ENCODE data around the gene MYLK. TPM values are rescaled to one million over a fixed set of nuclear protein-coding genes. Genes with fewer than 3 reads are reported as not detected.

Gene MYLK
- total RNA-seq, 1 donor from 2014 or later = 50.5 TPM

DNA sequence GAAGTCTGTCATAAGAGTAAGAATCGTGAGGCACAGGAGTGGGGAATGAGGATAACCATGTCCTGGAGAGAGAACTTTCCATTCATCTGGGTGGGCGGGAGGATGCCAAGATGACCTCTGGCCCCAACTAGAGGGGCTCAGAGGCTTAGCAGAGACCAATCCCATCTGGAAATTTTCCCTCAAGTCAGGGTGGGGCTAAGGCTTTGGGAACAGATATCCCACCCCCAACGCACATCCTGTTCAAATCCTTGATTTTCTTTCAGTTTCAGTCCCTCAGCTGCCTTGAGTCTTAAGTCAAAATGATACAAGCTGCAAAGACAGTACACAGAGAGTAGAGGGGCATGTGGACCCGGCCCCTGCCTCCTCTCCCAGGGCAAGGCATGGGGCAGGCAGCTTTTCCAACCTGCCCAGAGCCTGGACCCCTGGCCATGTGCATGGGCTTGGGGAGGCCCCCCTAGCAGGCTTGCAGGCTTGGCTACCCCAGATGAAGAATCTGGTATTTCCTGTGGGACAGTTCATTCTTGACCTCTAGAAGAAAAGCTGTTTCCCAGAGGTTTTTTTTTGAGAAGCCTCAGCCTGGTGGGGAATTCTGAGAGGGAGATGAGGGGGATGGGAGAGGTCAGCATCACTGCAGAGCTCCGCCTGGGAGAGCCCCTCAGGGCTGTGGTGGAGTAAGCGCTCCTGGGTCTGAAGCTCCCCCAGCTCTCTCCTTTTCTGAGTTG lies 189.6 kb downstream of the MYLK start:
- DNase-seq (ENCODE audit: low read depth) (peak; percentile 36), FAIRE-seq (no peak)
- TF ChIP-seq EZH2 (IDR thresholded peaks at IDR 0.05; ENCODE audit: insufficient read depth, low read length) = no peak
- TF ChIP-seq, protein P1, sequence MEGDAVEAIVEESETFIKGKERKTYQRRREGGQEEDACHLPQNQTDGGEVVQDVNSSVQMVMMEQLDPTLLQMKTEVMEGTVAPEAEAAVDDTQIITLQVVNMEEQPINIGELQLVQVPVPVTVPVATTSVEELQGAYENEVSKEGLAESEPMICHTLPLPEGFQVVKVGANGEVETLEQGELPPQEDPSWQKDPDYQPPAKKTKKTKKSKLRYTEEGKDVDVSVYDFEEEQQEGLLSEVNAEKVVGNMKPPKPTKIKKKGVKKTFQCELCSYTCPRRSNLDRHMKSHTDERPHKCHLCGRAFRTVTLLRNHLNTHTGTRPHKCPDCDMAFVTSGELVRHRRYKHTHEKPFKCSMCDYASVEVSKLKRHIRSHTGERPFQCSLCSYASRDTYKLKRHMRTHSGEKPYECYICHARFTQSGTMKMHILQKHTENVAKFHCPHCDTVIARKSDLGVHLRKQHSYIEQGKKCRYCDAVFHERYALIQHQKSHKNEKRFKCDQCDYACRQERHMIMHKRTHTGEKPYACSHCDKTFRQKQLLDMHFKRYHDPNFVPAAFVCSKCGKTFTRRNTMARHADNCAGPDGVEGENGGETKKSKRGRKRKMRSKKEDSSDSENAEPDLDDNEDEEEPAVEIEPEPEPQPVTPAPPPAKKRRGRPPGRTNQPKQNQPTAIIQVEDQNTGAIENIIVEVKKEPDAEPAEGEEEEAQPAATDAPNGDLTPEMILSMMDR (IDR thresholded peaks at IDR 0.05; ENCODE audit: insufficient read depth, low read depth, low read length) = no peak
- no peaks in the 10 kb centered on the region for H3K27me3 ChIP-seq (ENCODE audit: insufficient read depth, low read length)
- Mint-ChIP-seq H3K36me3 (ENCODE audit: low read depth, unreplicated experiment) (peaks cover 19% of the 10 kb centered on the region), H3K4me3 (ENCODE audit: unreplicated experiment) (peak overlapping the region; percentile 40), H3K27me3 (ENCODE audit: low read depth, unreplicated experiment) (no peaks in the 10 kb centered on the region), H3K4me1 (ENCODE audit: low read depth, unreplicated experiment) (peaks cover 81% of the 10 kb centered on the region), H3K27ac (ENCODE audit: unreplicated experiment) (peak overlapping the region; percentile 87), H3K9me3 (ENCODE audit: unreplicated experiment) (no peaks in the 10 kb centered on the region)
- H3K4me2 ChIP-seq (ENCODE audit: low read length) = peak overlapping the region; percentile 65
- H3K79me2 ChIP-seq (ENCODE audit: insufficient read depth, low read length) = no peaks in the 10 kb centered on the region
- H2AFZ ChIP-seq (ENCODE audit: low read depth, low read length) = no peak overlapping the region
- H3K4me3 ChIP-seq (ENCODE audit: insufficient read depth, low read depth, low read length) = no peak overlapping the region
- peak overlapping the region; percentile 31 for H3K9ac ChIP-seq (ENCODE audit: low read length)
- peaks cover 19% of the 10 kb centered on the region for H3K36me3 ChIP-seq (ENCODE audit: insufficient read depth, low read length)
- peak overlapping the region; percentile 52 for H3K27ac ChIP-seq (ENCODE audit: low read depth, low read length)
- no peaks in the 10 kb centered on the region for H4K20me1 ChIP-seq (ENCODE audit: insufficient read depth, low read length)
- peaks cover 46% of the 10 kb centered on the region for H3K4me1 ChIP-seq (ENCODE audit: insufficient read depth, low read length)
- H3K9me3 ChIP-seq (ENCODE audit: insufficient read depth, low read depth, low read length) = no peaks in the 10 kb centered on the region

DNA sequence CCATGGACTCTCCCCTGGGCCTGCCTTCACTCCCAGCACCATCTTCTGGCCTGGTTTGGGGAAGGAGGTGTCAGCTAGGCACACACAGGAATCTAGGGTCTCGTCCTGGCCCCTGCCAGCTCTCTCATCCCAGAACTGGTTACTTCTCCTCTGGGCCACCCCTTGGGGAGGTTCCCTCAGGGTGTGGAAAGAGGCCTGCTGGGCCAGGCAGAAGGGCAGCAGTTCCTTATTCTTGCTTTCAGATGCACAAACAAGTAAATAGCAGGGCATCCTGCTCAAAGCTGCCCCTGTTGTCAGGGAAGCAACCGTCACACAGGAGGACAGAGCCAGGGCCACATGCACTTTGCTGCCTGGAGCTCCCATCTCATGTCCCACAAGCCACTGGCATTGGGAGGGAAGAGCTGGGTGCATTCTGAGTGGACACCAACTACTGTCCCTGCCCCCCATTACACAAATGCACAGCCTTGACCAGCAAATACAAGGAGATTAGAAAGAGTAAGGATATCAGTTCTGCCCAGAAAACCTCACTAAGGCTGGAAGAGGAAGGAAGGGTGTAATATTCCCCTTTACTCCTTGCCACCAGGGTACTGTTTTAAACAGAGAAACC lies 190.4 kb downstream of the MYLK start:
- no peaks in the 10 kb centered on the region for H3K27me3 ChIP-seq (ENCODE audit: insufficient read depth, low read length)
- TF ChIP-seq EZH2 (IDR thresholded peaks at IDR 0.05; ENCODE audit: insufficient read depth, low read length) = no peak
- TF ChIP-seq, protein P1 (IDR thresholded peaks at IDR 0.05; ENCODE audit: insufficient read depth, low read depth, low read length) = no peak
- H3K36me3 Mint-ChIP-seq (ENCODE audit: low read depth, unreplicated experiment) = peaks cover 23% of the 10 kb centered on the region
- H2AFZ ChIP-seq (ENCODE audit: low read depth, low read length) = no peak overlapping the region
- H3K4me1 Mint-ChIP-seq (ENCODE audit: low read depth, unreplicated experiment) = peaks cover 77% of the 10 kb centered on the region
- H3K4me3 Mint-ChIP-seq (ENCODE audit: unreplicated experiment) = peak overlapping the region; percentile 45
- DNase-seq (ENCODE audit: low read depth) (no peak), FAIRE-seq (no peak)
- H3K27me3 Mint-ChIP-seq (ENCODE audit: low read depth, unreplicated experiment) = no peaks in the 10 kb centered on the region
- peaks cover 46% of the 10 kb centered on the region for H3K4me1 ChIP-seq (ENCODE audit: insufficient read depth, low read length)
- H3K79me2 ChIP-seq (ENCODE audit: insufficient read depth, low read length) = no peaks in the 10 kb centered on the region
- peaks cover 19% of the 10 kb centered on the region for H3K36me3 ChIP-seq (ENCODE audit: insufficient read depth, low read length)
- H3K27ac ChIP-seq (ENCODE audit: low read depth, low read length) = peak overlapping the region; percentile 52
- peak overlapping the region; percentile 31 for H3K9ac ChIP-seq (ENCODE audit: low read length)
- no peak overlapping the region for H3K4me3 ChIP-seq (ENCODE audit: insufficient read depth, low read depth, low read length)
- no peak overlapping the region for H3K4me2 ChIP-seq (ENCODE audit: low read length)
- no peaks in the 10 kb centered on the region for H3K9me3 ChIP-seq (ENCODE audit: insufficient read depth, low read depth, low read length)
- H3K9me3 Mint-ChIP-seq (ENCODE audit: unreplicated experiment) = no peaks in the 10 kb centered on the region
- no peaks in the 10 kb centered on the region for H4K20me1 ChIP-seq (ENCODE audit: insufficient read depth, low read length)
- peak overlapping the region; percentile 87 for H3K27ac Mint-ChIP-seq (ENCODE audit: unreplicated experiment)

DNA sequence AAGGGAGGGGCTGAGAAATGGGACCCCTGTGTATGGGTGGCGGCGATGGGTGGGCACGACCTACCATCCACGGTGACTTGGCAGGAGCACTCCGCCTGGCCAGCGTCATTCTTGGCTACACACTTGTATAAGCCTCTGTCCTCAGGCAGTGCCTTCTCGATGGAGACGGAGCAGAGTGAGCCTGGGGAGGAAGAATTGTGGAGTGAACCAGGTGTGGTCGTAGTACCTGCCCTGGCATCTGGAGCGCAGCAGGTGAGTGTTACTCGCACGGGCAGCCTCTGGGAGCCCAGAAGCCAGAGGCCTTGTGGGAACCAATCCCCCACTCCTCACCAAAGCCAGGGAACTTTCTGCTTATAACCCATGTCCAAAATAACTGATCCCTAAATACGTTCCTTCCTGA lies 191.5 kb downstream of the MYLK start:
- Histone ChIP-seq H3K9me3 (ENCODE audit: insufficient read depth, low read depth, low read length) (no peaks in the 10 kb centered on the region), H3K9ac (ENCODE audit: low read length) (no peak overlapping the region), H3K27ac (ENCODE audit: low read depth, low read length) (no peak overlapping the region), H3K4me2 (ENCODE audit: low read length) (no peak overlapping the region), H3K4me3 (ENCODE audit: insufficient read depth, low read depth, low read length) (no peak overlapping the region), H3K27me3 (ENCODE audit: insufficient read depth, low read length) (no peaks in the 10 kb centered on the region), H2AFZ (ENCODE audit: low read depth, low read length) (no peak overlapping the region), H4K20me1 (ENCODE audit: insufficient read depth, low read length) (no peaks in the 10 kb centered on the region), H3K79me2 (ENCODE audit: insufficient read depth, low read length) (no peaks in the 10 kb centered on the region), H3K36me3 (ENCODE audit: insufficient read depth, low read length) (peaks cover 17% of the 10 kb centered on the region), H3K4me1 (ENCODE audit: insufficient read depth, low read length) (peaks cover 54% of the 10 kb centered on the region)
- H3K27ac Mint-ChIP-seq (ENCODE audit: unreplicated experiment) = no peak overlapping the region
- peaks cover 78% of the 10 kb centered on the region for H3K4me1 Mint-ChIP-seq (ENCODE audit: low read depth, unreplicated experiment)
- H3K36me3 Mint-ChIP-seq (ENCODE audit: low read depth, unreplicated experiment) = peaks cover 27% of the 10 kb centered on the region
- H3K9me3 Mint-ChIP-seq (ENCODE audit: unreplicated experiment) = no peaks in the 10 kb centered on the region
- no peak overlapping the region for H3K4me3 Mint-ChIP-seq (ENCODE audit: unreplicated experiment)
- no peak for DNase-seq (ENCODE audit: low read depth)
- H3K27me3 Mint-ChIP-seq (ENCODE audit: low read depth, unreplicated experiment) = no peaks in the 10 kb centered on the region
- FAIRE-seq = no peak
- no peak for TF ChIP-seq EZH2 (IDR thresholded peaks at IDR 0.05; ENCODE audit: insufficient read depth, low read length)
- TF ChIP-seq, protein P1 (IDR thresholded peaks at IDR 0.05; ENCODE audit: insufficient read depth, low read depth, low read length) = no peak

All from astrocyte (in vitro differentiated cells and primary cell).